K562 (cell line): Measurements from ENCODE around the gene PRPSAP2. TPM values are rescaled to one million over a fixed set of nuclear protein-coding genes. Genes with fewer than 3 reads are reported as not detected.

Experiments
- GTF2A2 ChIP-seq: IDR thresholded peaks from 2 replicates; pipeline ENCODE4 v1.6.1; 2016; ENCODE audit warnings: mild to moderate bottlenecking, missing genetic modification characterization, missing compliant biosample characterization
- KAT2B ChIP-seq: IDR thresholded peaks from one replicate; pipeline ENCODE4 v1.6.1; 2012; ENCODE audit warnings: low read depth, mild to moderate bottlenecking, control low read depth, inconsistent platforms, low read length, moderate library complexity
- LARP7 ChIP-seq: fragments of 450-650 bp; IDR thresholded peaks from 2 replicates; pipeline ENCODE4 v1.6.1; 2016
- MAFF ChIP-seq: IDR thresholded peaks from 2 replicates; pipeline ENCODE4 v1.6.1; 2012; ENCODE audit warnings: low read length, improper control_type of control experiment
- NCOA4 ChIP-seq: fragments of 450-650 bp; IDR thresholded peaks from 2 replicates; pipeline ENCODE4 v1.6.1; 2018; ENCODE audit warnings: mild to moderate bottlenecking; ENCODE audit not compliant: partially characterized antibody
- ZNF717 ChIP-seq: fragments of 250-450 bp; sonication (Bioruptor Pico); IDR thresholded peaks from 2 replicates; pipeline ENCODE4 v1.5.0; 2021
- ZNF778 ChIP-seq: fragments of 450-650 bp; formaldehyde crosslinking; IDR thresholded peaks from 2 replicates; pipeline ENCODE4 v1.4.0; 2020; ENCODE audit warnings: mild to moderate bottlenecking, moderate library complexity
- polyA plus RNA-seq, 8 experiments: library from polyadenylated mRNA; depleted of rRNA in 4 of 8; stranded (reverse) in 5 of 8; unstranded in 3 of 8; fragments of >200 nt; fragmentation: Nextera tagmentation in 2 of 8; fragmentation: Illumina TruSeq in 1 of 8; extraction: Ambion mirVana in 2 of 8; extraction: Trizol in 1 of 8; gene quantifications; 2 replicates each; pipeline versions ENCODE4 v1.2.1 to v1.2.3, GENCODE V29; 2011 to 2014; ENCODE audit warnings: inconsistent platforms in 1 of 8, missing spikeins in 1 of 8
- total RNA-seq, 7 experiments: library from RNA; depleted of rRNA in 6 of 7; stranded (reverse); fragments of >200 nt in 6 of 7; fragmentation: Illumina TruSeq in 2 of 7; extraction: Trizol in 2 of 7; gene quantifications; 2 replicates each; pipeline versions ENCODE4 v1.2.1 to v1.2.3, GENCODE V29; 2011 to 2021; ENCODE audit warnings: low replicate concordance in 1 of 7
- TF ChIP-seq, protein P1 (sequence below): fragments of 250-450 bp; sonication (Bioruptor Pico); IDR thresholded peaks from 2 replicates; pipeline ENCODE4 v1.8.0; 2022; ENCODE audit warnings: inconsistent platforms
- TF ChIP-seq, protein P2 (sequence below): fragments of 450-650 bp; IDR thresholded peaks from 2 replicates; pipeline ENCODE4 v1.6.1; 2017; ENCODE audit warnings: antibody characterized with exemption, mild to moderate bottlenecking
- TF ChIP-seq, protein P3 (sequence below): fragments of 450-650 bp; formaldehyde crosslinking; IDR thresholded peaks from 2 replicates; pipeline ENCODE4 v1.4.0; 2022; ENCODE audit warnings: mild to moderate bottlenecking, moderate library complexity

Gene PRPSAP2
- total and polyA plus RNA-seq, 9 of the 15 experiments (the other 6 are each of a cell fraction or from before 2014, with no cell fraction given), result 15.5 to 56.7 (median 35.7) TPM

DNA sequence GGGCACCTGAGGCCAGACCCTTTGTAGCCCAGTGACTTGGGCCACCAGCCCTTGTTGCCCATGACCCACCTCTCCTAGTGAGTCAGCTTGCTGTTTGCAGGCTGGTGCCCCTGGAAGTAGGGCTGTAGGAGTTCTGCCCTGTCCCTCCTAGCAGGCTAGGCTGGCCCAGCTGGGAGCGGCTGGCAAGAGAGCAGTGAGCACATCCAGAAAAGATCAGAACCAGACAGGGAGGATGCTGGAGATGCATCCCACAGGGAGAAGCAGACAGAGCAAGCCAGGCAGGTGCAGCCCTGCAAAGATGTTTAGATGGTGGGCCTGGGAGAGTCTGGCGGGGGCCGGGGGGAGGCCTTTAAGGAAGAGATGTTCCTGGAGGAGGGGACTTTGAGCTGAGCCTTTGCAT, 96.4 kb downstream of the PRPSAP2 start (continued):
- TF ChIP-seq GTF2A2 (tag) (no peak), NCOA4 (no peak), ZNF717 (no peak), KAT2B (no peak), MAFF (no peak), ZNF778 (no peak), LARP7 (no peak)
- TF ChIP-seq, protein P1, sequence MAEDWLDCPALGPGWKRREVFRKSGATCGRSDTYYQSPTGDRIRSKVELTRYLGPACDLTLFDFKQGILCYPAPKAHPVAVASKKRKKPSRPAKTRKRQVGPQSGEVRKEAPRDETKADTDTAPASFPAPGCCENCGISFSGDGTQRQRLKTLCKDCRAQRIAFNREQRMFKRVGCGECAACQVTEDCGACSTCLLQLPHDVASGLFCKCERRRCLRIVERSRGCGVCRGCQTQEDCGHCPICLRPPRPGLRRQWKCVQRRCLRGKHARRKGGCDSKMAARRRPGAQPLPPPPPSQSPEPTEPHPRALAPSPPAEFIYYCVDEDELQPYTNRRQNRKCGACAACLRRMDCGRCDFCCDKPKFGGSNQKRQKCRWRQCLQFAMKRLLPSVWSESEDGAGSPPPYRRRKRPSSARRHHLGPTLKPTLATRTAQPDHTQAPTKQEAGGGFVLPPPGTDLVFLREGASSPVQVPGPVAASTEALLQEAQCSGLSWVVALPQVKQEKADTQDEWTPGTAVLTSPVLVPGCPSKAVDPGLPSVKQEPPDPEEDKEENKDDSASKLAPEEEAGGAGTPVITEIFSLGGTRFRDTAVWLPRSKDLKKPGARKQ (CRISPR knock-in tag), result no peak
- TF ChIP-seq, protein P2, sequence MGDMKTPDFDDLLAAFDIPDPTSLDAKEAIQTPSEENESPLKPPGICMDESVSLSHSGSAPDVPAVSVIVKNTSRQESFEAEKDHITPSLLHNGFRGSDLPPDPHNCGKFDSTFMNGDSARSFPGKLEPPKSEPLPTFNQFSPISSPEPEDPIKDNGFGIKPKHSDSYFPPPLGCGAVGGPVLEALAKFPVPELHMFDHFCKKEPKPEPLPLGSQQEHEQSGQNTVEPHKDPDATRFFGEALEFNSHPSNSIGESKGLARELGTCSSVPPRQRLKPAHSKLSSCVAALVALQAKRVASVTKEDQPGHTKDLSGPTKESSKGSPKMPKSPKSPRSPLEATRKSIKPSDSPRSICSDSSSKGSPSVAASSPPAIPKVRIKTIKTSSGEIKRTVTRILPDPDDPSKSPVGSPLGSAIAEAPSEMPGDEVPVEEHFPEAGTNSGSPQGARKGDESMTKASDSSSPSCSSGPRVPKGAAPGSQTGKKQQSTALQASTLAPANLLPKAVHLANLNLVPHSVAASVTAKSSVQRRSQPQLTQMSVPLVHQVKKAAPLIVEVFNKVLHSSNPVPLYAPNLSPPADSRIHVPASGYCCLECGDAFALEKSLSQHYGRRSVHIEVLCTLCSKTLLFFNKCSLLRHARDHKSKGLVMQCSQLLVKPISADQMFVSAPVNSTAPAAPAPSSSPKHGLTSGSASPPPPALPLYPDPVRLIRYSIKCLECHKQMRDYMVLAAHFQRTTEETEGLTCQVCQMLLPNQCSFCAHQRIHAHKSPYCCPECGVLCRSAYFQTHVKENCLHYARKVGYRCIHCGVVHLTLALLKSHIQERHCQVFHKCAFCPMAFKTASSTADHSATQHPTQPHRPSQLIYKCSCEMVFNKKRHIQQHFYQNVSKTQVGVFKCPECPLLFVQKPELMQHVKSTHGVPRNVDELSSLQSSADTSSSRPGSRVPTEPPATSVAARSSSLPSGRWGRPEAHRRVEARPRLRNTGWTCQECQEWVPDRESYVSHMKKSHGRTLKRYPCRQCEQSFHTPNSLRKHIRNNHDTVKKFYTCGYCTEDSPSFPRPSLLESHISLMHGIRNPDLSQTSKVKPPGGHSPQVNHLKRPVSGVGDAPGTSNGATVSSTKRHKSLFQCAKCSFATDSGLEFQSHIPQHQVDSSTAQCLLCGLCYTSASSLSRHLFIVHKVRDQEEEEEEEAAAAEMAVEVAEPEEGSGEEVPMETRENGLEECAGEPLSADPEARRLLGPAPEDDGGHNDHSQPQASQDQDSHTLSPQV, result no peak
- TF ChIP-seq, protein P3, sequence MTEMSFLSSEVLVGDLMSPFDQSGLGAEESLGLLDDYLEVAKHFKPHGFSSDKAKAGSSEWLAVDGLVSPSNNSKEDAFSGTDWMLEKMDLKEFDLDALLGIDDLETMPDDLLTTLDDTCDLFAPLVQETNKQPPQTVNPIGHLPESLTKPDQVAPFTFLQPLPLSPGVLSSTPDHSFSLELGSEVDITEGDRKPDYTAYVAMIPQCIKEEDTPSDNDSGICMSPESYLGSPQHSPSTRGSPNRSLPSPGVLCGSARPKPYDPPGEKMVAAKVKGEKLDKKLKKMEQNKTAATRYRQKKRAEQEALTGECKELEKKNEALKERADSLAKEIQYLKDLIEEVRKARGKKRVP (CRISPR knock-in tag), result no peak
